Measurements from ENCODE around the gene PCSK5. TPM values are rescaled to one million over a fixed set of nuclear protein-coding genes. Genes with fewer than 3 reads are reported as not detected.

Gene PCSK5
- total and polyA plus RNA-seq, 2 of the 8 experiments (the other 6 are each of a cell fraction or from before 2014, with no cell fraction given): 5.5 to 10.7 TPM

DNA sequence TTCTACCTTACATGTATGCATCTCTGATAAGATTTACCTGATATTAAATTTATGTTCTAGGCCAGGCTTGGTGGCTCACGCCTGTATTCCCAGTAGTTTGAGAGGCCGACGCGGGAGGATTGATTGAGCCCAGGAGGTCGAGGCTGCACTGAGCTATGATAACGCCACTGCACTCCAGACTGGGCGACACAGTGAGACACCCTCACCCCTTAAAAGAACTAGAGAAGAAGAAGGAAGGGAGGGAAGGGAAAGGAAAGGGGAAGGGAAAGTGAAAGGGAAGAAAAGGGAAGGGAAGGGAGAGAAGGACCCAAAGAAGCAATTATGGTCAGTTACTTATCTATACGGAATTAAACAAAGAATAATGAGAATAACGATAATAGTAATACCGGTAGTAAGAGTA is 504.9 kb downstream of the PCSK5 start:
- TF ChIP-seq, protein P1, sequence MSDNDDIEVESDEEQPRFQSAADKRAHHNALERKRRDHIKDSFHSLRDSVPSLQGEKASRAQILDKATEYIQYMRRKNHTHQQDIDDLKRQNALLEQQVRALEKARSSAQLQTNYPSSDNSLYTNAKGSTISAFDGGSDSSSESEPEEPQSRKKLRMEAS (IDR thresholded peaks at IDR 0.05): no peak
- TF ChIP-seq RAD21 (IDR thresholded peaks at IDR 0.05 in 1 of 2, conservative IDR thresholded peaks at IDR 0.05 in 1 of 2; ENCODE audit: low read depth in 2 of 2, low read length in 2 of 2): no peak
- no peak for TF ChIP-seq RBBP5 (IDR thresholded peaks at IDR 0.05; ENCODE audit: borderline replicate concordance, low read depth, low read length)
- TF ChIP-seq SP2 (IDR thresholded peaks at IDR 0.05; ENCODE audit: low read length): no peak
- no peak for TF ChIP-seq JUN (IDR thresholded peaks at IDR 0.05; ENCODE audit: low read depth, low read length)
- TF ChIP-seq POLR2AphosphoS5 (IDR thresholded peaks at IDR 0.05; ENCODE audit: low read depth, low read length): no peak
- no peak for TF ChIP-seq EZH2 (IDR thresholded peaks at IDR 0.05; ENCODE audit: low read depth, low read length, severe bottlenecking)
- no peak for TF ChIP-seq NANOG (IDR thresholded peaks at IDR 0.05; ENCODE audit: insufficient read depth, low read depth, low read length, poor library complexity, severe bottlenecking)
- TF ChIP-seq HDAC6 (IDR thresholded peaks at IDR 0.05; ENCODE audit: low read depth, low read length): no peak
- no peak for TF ChIP-seq NRF1 (IDR thresholded peaks at IDR 0.05; ENCODE audit: low read depth, low read length)
- TF ChIP-seq TAF1 (IDR thresholded peaks at IDR 0.05; ENCODE audit: low read depth, low read length): no peak
- no peaks in the 10 kb centered on the region for H3K4me1 ChIP-seq (replicated peaks in 1 of 4; ENCODE audit: control insufficient read depth in 3 of 4, insufficient read depth in 4 of 4, low read length in 3 of 4)
- no peaks in the 10 kb centered on the region for H3K79me1 ChIP-seq (ENCODE audit: low read depth, low read length)
- DNase-seq (ENCODE audit: low read depth in 1 of 2, low spot score in 2 of 2) (no peak), FAIRE-seq (no peak)
- no peak overlapping the region for H2AK5ac ChIP-seq (ENCODE audit: low read depth, low read length)
- ChIA-PET CTCF (ENCODE audit: partially characterized antibody) (interaction anchor here (0.7 to 1.6 kb wide), 4 partner anchors 9 to 65 kb away, joined by 3 to 10 read pairs (median 4); no protein-coding TSS in a partner anchor), POLR2A (ENCODE audit: partially characterized antibody) (interaction anchor here (1.4 kb wide), 1 partner anchor 15 kb away, joined by 3 read pairs; no protein-coding TSS in a partner anchor)
- H2BK15ac ChIP-seq (ENCODE audit: low read length): no peak overlapping the region
- no peaks in the 10 kb centered on the region for H4K20me1 ChIP-seq (replicated peaks in 1 of 2; ENCODE audit: control insufficient read depth in 1 of 2, insufficient read depth in 2 of 2, low read length in 2 of 2)
- no peak overlapping the region for H4K91ac ChIP-seq (replicated peaks; ENCODE audit: insufficient read length, low read length)
- H3K27me3 ChIP-seq (replicated peaks in 1 of 4; ENCODE audit: control insufficient read depth in 3 of 4, extremely low read depth in 1 of 4, insufficient read depth in 3 of 4, low read length in 3 of 4): no peaks in the 10 kb centered on the region
- peak overlapping the region; percentile 95 to 96 for H3K4me2 ChIP-seq (ENCODE audit: insufficient read depth in 1 of 2, low read depth in 2 of 2, low read length in 2 of 2)
- no peak overlapping the region for H4K8ac ChIP-seq (ENCODE audit: extremely low read depth, insufficient read depth, low read length)
- no peak overlapping the region for H3K23ac ChIP-seq (ENCODE audit: insufficient read length)
- H3K18ac ChIP-seq (ENCODE audit: extremely low read depth, low read length): no peak overlapping the region; the same call in 1 of the 2 replicates
- no peak overlapping the region for H4K5ac ChIP-seq (ENCODE audit: insufficient read length, low read depth, low read length)
- no peak overlapping the region for H3K56ac ChIP-seq (replicated peaks; ENCODE audit: insufficient read length, low read depth, low read length)
- no peak overlapping the region for H3K14ac ChIP-seq (ENCODE audit: insufficient read length)
- H3K79me2 ChIP-seq (ENCODE audit: control insufficient read depth in 1 of 2, insufficient read depth in 2 of 2, low read length in 2 of 2): peaks cover 0 to 17% of the 10 kb centered on the region in 2 experiments; a peak in 2 of 4 replicates
- H3K9me3 ChIP-seq (ENCODE audit: insufficient read depth in 2 of 2, low read depth in 1 of 2, low read length in 1 of 2): peaks cover 0 to 4% of the 10 kb centered on the region in 2 experiments; a peak in 1 of 4 replicates
- no peak overlapping the region for H2AFZ ChIP-seq (ENCODE audit: low read length)
- H3K23me2 ChIP-seq (ENCODE audit: low read depth, low read length): peaks cover 9% of the 10 kb centered on the region
- no peak overlapping the region for H2BK20ac ChIP-seq (ENCODE audit: low read length)
- H2BK12ac ChIP-seq (ENCODE audit: low read depth, low read length): no peak overlapping the region
- H3K36me3 ChIP-seq (ENCODE audit: control insufficient read depth in 2 of 4, insufficient read depth in 4 of 4, low read length in 3 of 4): peaks cover 0 to 12% (median 2%) of the 10 kb centered on the region in 4 experiments; a peak in 4 of 8 replicates
- H3K9ac ChIP-seq (replicated peaks in 1 of 4; ENCODE audit: extremely low read depth in 1 of 4, low read depth in 3 of 4, low read length in 3 of 4): no peak overlapping the region; a peak in 1 of 7 replicates
- H3K4ac ChIP-seq (replicated peaks; ENCODE audit: insufficient read length, low read depth, low read length): no peak overlapping the region
- 85% methylated on average over 10 of the region's 10 CpGs; no CpG with 5 or more reads in 1 of the 2 experiments for WGBS, 2 experiments (ENCODE audit: extremely low coverage in 1 of 2, insufficient coverage in 1 of 2, insufficient read length in 1 of 2, insufficient replicate concordance in 2 of 2, low coverage in 1 of 2, low lambda C conversion rate in 2 of 2, missing lambda C conversion rate in 1 of 2)
- H2BK120ac ChIP-seq (replicated peaks; ENCODE audit: low read depth, low read length): no peak overlapping the region
- peak overlapping the region; percentile 65 to 86 (median 76); a peak in 7 of 8 replicates for H3K4me3 ChIP-seq (ENCODE audit: extremely low read depth in 1 of 4, insufficient read depth in 2 of 4, low read depth in 3 of 4, low read length in 4 of 4)
- no peak overlapping the region for H2BK5ac ChIP-seq (ENCODE audit: low read depth, low read length)
- H3K27ac ChIP-seq (ENCODE audit: low read depth, low read length): no peak overlapping the region
